ENCODE results near the gene CYB5R3.

- TF ChIP-seq CTCF (conservative IDR thresholded peaks at IDR 0.05 in 1 of 2, IDR thresholded peaks at IDR 0.05 in 1 of 2; ENCODE audit: extremely low read depth in 1 of 2, insufficient read depth in 1 of 2, low read depth in 1 of 2, low read length in 2 of 2) (no peak), EZH2 (IDR thresholded peaks at IDR 0.05; ENCODE audit: borderline replicate concordance, low read length) (no peak)
Observed at GRCh38 chr22:42619261-42620063, 29.7 kb downstream of the CYB5R3 start.
